Measurements from ENCODE around the gene CREB5. TPM values are rescaled to one million over a fixed set of nuclear protein-coding genes. Genes with fewer than 3 reads are reported as not detected.

Gene CREB5
- total RNA-seq, 4 donors from 2014 or later, result 16.8 to 22.4 (median 20.9) TPM

DNA sequence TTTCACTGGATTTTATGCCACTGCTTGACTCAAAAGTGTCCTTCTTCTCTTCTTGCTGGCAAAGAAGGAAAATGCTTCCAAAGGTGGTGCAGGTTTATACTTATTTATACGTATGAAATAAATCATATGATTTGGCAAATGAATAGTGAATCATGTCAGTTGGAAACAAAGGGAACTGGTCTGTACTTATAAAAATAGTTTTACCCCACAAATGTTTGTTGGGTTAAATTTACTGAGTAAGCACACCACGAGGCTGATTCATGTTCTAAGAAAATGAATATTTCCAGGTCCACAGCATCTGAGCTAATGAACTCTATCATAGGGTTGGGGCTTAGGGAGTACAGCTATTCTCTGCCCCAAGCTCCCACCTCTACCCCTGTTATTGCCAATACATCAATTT is 313.6 kb downstream of the CREB5 start:
- Histone ChIP-seq H3K9me3 (no peaks in the 10 kb centered on the region), H3K27ac (peak overlapping the region in 1 of 4 donors; percentile 29), H3K4me3 (no peak overlapping the region), H3K4me1 (peaks cover 0 to 40% (median 5%) of the 10 kb centered on the region in 4 donors), H3K27me3 (no peaks in the 10 kb centered on the region), H3K36me3 (peaks cover 0 to 10% (median 0%) of the 10 kb centered on the region in 3 donors)
- TF ChIP-seq EP300 (IDR thresholded peaks at IDR 0.05), result no peak
- DNase-seq (ENCODE audit: low spot score in 2 of 2), result no peak
- 36 to 38% methylated on average over 2 of the region's 2 CpGs for WGBS, 2 donors

DNA sequence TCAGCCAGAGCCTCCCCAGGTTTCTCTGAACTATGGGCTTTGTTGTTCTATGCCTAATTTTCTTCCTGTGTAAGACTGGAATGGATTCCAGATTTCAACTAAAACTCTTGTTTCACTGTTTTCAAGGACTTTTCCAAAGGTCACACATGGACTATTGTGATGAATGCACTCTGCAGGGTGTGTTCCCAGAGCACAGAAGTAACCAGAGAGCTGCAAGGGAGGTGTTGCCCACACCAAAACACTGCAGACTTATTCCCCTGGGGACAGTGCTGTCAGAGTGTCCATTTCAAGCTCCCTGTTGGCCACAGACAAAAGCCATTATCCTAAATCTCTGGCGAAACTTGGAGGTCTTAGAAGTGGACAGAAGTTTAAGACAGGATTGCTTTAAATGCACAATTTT is 314.2 kb downstream of the CREB5 start:
- H3K4me3 ChIP-seq, result no peak overlapping the region
- peaks cover 0 to 5% (median 0%) of the 10 kb centered on the region in 3 donors for H3K36me3 ChIP-seq
- DNase-seq (ENCODE audit: low spot score in 2 of 2), result no peak
- H3K4me1 ChIP-seq, result peaks cover 0 to 47% (median 6%) of the 10 kb centered on the region in 4 donors
- TF ChIP-seq, protein P1, sequence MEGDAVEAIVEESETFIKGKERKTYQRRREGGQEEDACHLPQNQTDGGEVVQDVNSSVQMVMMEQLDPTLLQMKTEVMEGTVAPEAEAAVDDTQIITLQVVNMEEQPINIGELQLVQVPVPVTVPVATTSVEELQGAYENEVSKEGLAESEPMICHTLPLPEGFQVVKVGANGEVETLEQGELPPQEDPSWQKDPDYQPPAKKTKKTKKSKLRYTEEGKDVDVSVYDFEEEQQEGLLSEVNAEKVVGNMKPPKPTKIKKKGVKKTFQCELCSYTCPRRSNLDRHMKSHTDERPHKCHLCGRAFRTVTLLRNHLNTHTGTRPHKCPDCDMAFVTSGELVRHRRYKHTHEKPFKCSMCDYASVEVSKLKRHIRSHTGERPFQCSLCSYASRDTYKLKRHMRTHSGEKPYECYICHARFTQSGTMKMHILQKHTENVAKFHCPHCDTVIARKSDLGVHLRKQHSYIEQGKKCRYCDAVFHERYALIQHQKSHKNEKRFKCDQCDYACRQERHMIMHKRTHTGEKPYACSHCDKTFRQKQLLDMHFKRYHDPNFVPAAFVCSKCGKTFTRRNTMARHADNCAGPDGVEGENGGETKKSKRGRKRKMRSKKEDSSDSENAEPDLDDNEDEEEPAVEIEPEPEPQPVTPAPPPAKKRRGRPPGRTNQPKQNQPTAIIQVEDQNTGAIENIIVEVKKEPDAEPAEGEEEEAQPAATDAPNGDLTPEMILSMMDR (IDR thresholded peaks at IDR 0.05), result no peak
- TF ChIP-seq POLR2A (IDR thresholded peaks at IDR 0.05), result no peak
- TF ChIP-seq EP300 (IDR thresholded peaks at IDR 0.05), result no peak
- 38 to 45% methylated on average over 1 of the region's 1 CpG for WGBS, 2 donors
- H3K27ac ChIP-seq, result no peak overlapping the region
- H3K9me3 ChIP-seq, result no peaks in the 10 kb centered on the region
- H3K27me3 ChIP-seq, result no peaks in the 10 kb centered on the region

DNA sequence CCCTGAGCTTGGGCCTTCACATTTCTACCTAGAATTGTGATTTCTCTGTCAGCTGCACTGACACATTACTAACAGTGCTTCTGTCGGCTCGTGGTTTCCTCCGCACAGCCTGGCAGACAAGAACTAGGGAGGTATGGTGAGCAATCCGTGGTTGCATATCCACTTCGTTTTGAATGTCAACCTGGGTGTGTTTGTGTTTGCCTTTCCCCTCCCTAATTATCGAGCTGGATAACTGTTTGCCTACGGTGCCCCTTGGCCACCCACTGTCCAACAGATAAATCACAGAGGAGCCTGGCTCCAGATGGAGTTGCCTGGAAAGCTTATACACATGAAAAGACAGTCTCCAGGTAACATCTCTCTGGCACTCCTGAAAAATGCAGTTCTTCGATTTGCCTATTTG is 317.0 kb downstream of the CREB5 start:
- H3K4me1 ChIP-seq, result peaks cover 0 to 64% (median 9%) of the 10 kb centered on the region in 4 donors
- peak overlapping the region in 1 of 4 donors; percentile 6 for H3K27ac ChIP-seq
- H3K27me3 ChIP-seq, result no peaks in the 10 kb centered on the region
- peaks cover 0 to 2% (median 0%) of the 10 kb centered on the region in 3 donors for H3K36me3 ChIP-seq
- TF ChIP-seq, protein P1 (IDR thresholded peaks at IDR 0.05), result no peak
- TF ChIP-seq POLR2A (IDR thresholded peaks at IDR 0.05) (no peak), EP300 (IDR thresholded peaks at IDR 0.05) (no peak)
- DNase-seq (ENCODE audit: low spot score in 2 of 2), result no peak
- H3K9me3 ChIP-seq, result no peaks in the 10 kb centered on the region
- H3K4me3 ChIP-seq, result no peak overlapping the region
- 61 to 62% methylated on average over 8 of the region's 8 CpGs for WGBS, 2 donors

DNA sequence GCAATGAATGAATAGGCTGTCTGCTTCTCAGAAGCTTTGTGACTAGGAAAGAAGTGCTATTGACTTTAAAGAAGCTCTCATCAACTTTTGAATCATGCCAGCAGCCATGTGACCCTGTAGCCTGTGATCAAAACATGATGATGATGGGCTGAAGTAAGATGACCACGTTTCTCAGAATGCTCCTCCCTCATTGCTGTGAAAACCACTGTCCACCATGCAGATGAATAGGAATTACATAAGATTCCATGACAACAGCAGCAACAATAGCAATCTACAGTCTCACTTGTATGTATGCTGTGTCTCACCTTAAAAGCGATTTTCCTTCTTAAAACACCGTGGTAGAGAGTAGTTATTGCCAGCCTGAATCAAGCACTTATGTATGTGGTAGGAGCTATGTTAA is 317.4 kb downstream of the CREB5 start:
- Histone ChIP-seq H3K27ac (peak overlapping the region in 1 of 4 donors; percentile 6), H3K9me3 (no peaks in the 10 kb centered on the region), H3K27me3 (no peaks in the 10 kb centered on the region), H3K4me3 (no peak overlapping the region), H3K4me1 (peaks cover 0 to 64% (median 9%) of the 10 kb centered on the region in 4 donors), H3K36me3 (no peaks in the 10 kb centered on the region)
- no peak for DNase-seq (ENCODE audit: low spot score in 2 of 2)
- WGBS, 2 donors, result 69% methylated on average over 3 of the region's 3 CpGs
- TF ChIP-seq, protein P1 (IDR thresholded peaks at IDR 0.05), result no peak
- no peak for TF ChIP-seq EP300 (IDR thresholded peaks at IDR 0.05)
- no peak for TF ChIP-seq POLR2A (IDR thresholded peaks at IDR 0.05)

DNA sequence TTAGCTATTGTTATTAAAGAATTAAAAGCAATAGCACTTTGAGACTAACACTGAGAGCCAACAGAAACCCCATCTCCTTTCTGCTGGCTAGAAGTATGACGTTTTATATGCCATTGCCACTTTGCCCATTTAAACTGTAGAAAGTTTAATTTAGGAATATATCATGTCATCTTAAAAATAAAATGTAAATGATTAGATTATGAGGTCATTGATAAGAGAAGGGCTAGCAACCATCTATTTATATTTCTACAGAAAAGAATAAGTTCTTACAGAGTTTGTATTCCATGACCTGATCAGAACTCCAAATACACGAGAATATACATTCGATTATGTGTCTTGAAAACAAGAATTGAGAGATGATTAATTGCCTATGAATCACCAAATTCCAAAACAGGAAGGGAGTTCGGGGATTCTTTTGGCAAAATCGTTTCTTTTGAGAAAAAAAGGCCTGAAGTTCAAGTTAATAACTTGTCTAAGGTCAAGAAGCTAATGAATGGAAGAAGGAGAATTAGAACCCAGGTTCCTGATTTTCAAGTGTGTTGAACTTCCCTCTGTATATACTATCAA is 318.9 kb downstream of the CREB5 start:
- peaks cover 0 to 49% (median 8%) of the 10 kb centered on the region in 4 donors for H3K4me1 ChIP-seq
- no peak for DNase-seq (ENCODE audit: low spot score in 2 of 2)

More for the DNA sequence above, 318.9 kb downstream of the CREB5 start:
- 40 to 55% methylated on average over 5 of the region's 5 CpGs for whole genome bisulfite sequencing, 2 donors
- TF ChIP-seq, protein P1 (IDR thresholded peaks at IDR 0.05), result no peak
- no peak for TF ChIP-seq EP300 (IDR thresholded peaks at IDR 0.05)
- TF ChIP-seq POLR2A (IDR thresholded peaks at IDR 0.05), result no peak
- H3K9me3 ChIP-seq, result no peaks in the 10 kb centered on the region
- no peaks in the 10 kb centered on the region for H3K27me3 ChIP-seq
- peak overlapping the region in 2 of 4 donors; percentile 69 to 81 for H3K27ac ChIP-seq
- no peaks in the 10 kb centered on the region for H3K36me3 ChIP-seq
- no peak overlapping the region for H3K4me3 ChIP-seq
